Measurements from ENCODE around the gene RBFOX1.

DNA sequence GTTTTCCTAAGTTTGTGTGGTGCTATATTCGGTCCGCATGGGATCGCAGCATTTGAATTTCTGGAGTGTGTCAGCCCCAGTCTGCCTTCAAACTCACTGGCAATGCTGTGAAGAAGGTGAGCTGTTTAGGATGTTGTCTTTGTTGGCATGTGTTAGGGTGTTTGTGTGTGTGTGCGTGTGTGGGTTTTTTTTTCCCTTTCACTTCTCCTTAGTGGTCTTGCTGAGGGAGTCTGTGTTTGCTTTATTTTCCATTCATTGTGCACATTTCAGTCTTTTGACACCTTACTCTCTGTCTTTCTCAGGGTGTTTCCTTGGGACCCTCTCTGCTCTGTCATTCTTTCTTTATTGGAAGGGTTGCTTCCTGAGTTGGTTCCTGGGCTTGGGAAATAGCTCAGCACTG is 27.7 kb upstream of the RBFOX1 start:
- no peak for TF ChIP-seq REST (IDR thresholded peaks at IDR 0.05; ENCODE audit: low read depth, low read length)
- TF ChIP-seq SIN3A (IDR thresholded peaks at IDR 0.05; ENCODE audit: borderline replicate concordance, low read depth, low read length), result no peak
- TF ChIP-seq, protein P1, sequence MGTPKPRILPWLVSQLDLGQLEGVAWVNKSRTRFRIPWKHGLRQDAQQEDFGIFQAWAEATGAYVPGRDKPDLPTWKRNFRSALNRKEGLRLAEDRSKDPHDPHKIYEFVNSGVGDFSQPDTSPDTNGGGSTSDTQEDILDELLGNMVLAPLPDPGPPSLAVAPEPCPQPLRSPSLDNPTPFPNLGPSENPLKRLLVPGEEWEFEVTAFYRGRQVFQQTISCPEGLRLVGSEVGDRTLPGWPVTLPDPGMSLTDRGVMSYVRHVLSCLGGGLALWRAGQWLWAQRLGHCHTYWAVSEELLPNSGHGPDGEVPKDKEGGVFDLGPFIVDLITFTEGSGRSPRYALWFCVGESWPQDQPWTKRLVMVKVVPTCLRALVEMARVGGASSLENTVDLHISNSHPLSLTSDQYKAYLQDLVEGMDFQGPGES (IDR thresholded peaks at IDR 0.05; ENCODE audit: low read depth, low read length), result no peak
- TF ChIP-seq, protein P2, sequence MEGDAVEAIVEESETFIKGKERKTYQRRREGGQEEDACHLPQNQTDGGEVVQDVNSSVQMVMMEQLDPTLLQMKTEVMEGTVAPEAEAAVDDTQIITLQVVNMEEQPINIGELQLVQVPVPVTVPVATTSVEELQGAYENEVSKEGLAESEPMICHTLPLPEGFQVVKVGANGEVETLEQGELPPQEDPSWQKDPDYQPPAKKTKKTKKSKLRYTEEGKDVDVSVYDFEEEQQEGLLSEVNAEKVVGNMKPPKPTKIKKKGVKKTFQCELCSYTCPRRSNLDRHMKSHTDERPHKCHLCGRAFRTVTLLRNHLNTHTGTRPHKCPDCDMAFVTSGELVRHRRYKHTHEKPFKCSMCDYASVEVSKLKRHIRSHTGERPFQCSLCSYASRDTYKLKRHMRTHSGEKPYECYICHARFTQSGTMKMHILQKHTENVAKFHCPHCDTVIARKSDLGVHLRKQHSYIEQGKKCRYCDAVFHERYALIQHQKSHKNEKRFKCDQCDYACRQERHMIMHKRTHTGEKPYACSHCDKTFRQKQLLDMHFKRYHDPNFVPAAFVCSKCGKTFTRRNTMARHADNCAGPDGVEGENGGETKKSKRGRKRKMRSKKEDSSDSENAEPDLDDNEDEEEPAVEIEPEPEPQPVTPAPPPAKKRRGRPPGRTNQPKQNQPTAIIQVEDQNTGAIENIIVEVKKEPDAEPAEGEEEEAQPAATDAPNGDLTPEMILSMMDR (IDR thresholded peaks at IDR 0.05), result no peak
- no peak for TF ChIP-seq GATA2 (CRISPR knock-in tag; IDR thresholded peaks at IDR 0.05)
- no peak for TF ChIP-seq EP300 (IDR thresholded peaks at IDR 0.05; ENCODE audit: borderline replicate concordance in 1 of 2, low read depth in 1 of 2, low read length in 1 of 2)
- TF ChIP-seq ELF1 (IDR thresholded peaks at IDR 0.05), result no peak
- TF ChIP-seq EZH2phosphoT487 (IDR thresholded peaks at IDR 0.05; ENCODE audit: borderline replicate concordance, low read depth), result no peak
- no peak for TF ChIP-seq MAX (IDR thresholded peaks at IDR 0.05; ENCODE audit: low read depth)
- TF ChIP-seq POLR2AphosphoS5 (IDR thresholded peaks at IDR 0.05; ENCODE audit: low read depth, low read length), result no peak
- TF ChIP-seq NRF1 (IDR thresholded peaks at IDR 0.05; ENCODE audit: low read depth, low read length), result no peak
- TF ChIP-seq RXRA (IDR thresholded peaks at IDR 0.05; ENCODE audit: borderline replicate concordance, low read depth), result no peak
- TF ChIP-seq MEF2A (IDR thresholded peaks at IDR 0.05; ENCODE audit: borderline replicate concordance, low read depth), result no peak
- TF ChIP-seq JUND (IDR thresholded peaks at IDR 0.05), result no peak

Measured in SK-N-SH (cell line).